ENCODE data around the gene ANKRD12. TPM values are rescaled to one million over a fixed set of nuclear protein-coding genes. Genes with fewer than 3 reads are reported as not detected.

ANKRD12 gene
- total RNA-seq, 1 donor from 2014 or later = 83.9 TPM

GRCh38 chr18:9105420-9105819 lies 31.2 kb upstream of the ANKRD12 start:
- intact Hi-C loops (cut with micrococcal nuclease) = loop anchor here (10.0 kb wide), 1 partner anchor 509 kb away; the partner anchor contains the start of gene PPP4R1

GRCh38 chr18:9106094-9106493 lies 30.5 kb upstream of the ANKRD12 start:
- intact Hi-C loops (cut with micrococcal nuclease) = loop anchor here (10.0 kb wide), 1 partner anchor 509 kb away; the partner anchor contains the start of gene PPP4R1

GRCh38 chr18:9106800-9107584 lies 29.6 kb upstream of the ANKRD12 start:
- intact Hi-C loops (cut with micrococcal nuclease) = loop anchor here (10.0 kb wide), 1 partner anchor 508 kb away; the partner anchor contains the start of gene PPP4R1

- intact Hi-C loops (cut with micrococcal nuclease) = loop anchor here (10.0 kb wide), 1 partner anchor 506 kb away; the partner anchor contains the start of gene PPP4R1
Measured at GRCh38 chr18:9108911-9109310, 27.7 kb upstream of the ANKRD12 start.

GRCh38 chr18:9109523-9109922 lies 27.1 kb upstream of the ANKRD12 start:
- intact Hi-C loops (cut with micrococcal nuclease) = loop anchor here (10.0 kb wide), 1 partner anchor 505 kb away; the partner anchor contains the start of gene PPP4R1

- intact Hi-C loops (cut with micrococcal nuclease) = no loop called here
Measured at GRCh38 chr18:9113468-9114149, 23.0 kb upstream of the ANKRD12 start.

- intact Hi-C loops (cut with micrococcal nuclease) = loop anchor here (1.0 to 5.0 kb wide), 2 partner anchors 218 to 361 kb away; partner anchors contain the start of genes RALBP1 and TWSG1
Measured at GRCh38 chr18:9115984-9116383, 20.6 kb upstream of the ANKRD12 start.

DNA sequence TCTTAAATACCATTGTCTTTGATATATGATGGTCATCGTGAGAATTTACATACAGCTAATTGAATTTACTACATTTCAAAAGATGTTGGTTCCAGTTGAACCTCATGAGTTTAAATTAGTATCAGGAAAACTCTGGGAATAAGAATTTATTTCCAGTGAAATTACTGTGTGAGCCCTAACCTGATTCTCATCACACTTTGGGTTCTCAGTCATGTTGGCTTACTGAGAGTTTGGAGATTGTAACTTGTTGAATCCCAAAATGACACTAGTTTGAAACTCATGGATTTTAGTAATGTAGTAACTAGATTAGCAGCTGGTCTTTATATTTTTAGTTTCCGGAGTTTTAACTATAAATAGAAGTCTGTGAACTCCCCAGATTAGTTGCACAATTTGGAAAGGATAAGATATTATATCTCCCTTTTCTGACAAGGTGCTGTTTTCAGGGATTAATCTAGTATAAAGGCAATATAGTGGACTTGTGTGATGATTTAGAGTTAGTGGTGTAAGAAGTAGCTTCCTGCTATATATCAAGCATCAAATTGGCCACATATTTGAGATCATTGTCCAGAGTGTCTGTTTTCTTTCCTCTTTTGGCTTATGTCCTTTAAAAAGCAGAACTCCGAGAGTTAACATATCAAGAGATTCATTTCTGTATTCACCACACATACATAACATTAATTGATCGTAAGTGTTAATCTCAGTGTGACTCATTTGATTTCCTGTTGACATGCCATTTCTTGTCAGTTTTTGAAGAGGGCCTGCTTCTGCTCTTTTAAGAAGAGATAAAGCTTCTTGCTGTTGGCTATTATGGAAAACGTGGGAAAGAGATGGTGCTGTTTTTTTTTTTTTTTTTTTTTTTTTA lies 18.4 kb upstream of the ANKRD12 start:
- intact Hi-C loops (cut with micrococcal nuclease) = loop anchor here (1.0 to 5.0 kb wide), 5 partner anchors 16 to 359 kb away; partner anchors contain the start of genes ANKRD12, NDUFV2 and RALBP1

GRCh38 chr18:9120796-9121195 lies 15.8 kb upstream of the ANKRD12 start:
- intact Hi-C loops (cut with micrococcal nuclease) = no loop called here

DNA sequence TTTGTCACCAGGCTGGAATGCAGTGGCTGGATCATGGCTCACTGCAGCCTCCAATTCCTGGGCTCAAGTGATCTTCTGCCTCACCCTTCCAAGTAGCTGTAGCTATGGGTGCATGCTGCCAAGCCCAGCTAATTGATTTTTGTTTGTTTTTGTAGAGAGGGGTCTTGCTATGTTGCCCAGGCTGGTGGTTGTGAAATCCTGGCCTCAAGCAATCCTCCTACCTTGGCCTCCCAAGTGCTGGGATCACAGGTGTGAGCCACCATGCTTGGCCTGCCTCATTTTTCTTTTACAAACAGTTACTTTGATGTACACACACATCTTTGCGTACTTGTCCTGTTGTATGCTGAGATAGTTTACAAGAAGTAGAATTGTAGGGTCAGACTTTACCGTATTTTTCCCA lies 13.1 kb upstream of the ANKRD12 start:
- intact Hi-C loops (cut with micrococcal nuclease) = no loop called here

DNA sequence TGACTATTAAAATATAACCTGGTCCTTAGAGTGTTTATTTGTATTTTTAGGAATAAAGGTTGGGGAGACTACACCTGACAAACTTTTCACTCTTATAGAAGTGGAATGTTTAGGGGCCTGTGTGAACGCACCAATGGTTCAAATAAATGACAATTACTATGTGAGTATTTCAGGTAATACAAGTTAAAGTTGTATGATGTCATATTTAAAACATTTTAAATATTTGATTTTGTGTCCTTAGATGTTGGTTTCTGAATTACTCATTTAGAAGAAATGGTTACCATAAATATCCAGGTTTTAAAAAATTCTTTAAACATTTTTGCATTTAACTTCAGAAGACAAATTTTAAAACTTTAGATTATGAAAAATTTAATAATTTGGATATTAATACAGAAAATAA lies 11.8 kb upstream of the ANKRD12 start:
- intact Hi-C loops (cut with micrococcal nuclease) = no loop called here

DNA sequence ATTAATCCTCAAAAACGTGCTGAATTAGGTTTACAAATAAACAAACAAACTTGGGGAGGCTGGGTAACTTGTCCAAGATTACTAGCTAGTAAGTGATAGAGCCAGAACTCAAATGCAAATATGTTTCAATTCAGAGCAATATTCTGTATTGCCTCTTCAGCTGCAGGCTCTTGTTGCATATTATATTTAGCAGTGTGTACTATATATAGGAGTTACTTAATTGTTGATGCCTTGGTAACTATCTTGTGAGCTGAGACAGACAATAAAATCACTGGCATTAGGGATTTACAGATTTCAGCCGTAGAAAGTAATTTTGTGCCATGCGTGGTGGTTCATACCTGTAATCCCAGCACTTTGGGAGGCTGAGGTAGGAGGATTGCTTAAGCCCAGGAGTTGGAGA lies 10.2 kb upstream of the ANKRD12 start:
- intact Hi-C loops (cut with micrococcal nuclease) = no loop called here

- intact Hi-C loops (cut with micrococcal nuclease) = no loop called here
Measured at GRCh38 chr18:9130195-9130594, 6.4 kb upstream of the ANKRD12 start.

DNA sequence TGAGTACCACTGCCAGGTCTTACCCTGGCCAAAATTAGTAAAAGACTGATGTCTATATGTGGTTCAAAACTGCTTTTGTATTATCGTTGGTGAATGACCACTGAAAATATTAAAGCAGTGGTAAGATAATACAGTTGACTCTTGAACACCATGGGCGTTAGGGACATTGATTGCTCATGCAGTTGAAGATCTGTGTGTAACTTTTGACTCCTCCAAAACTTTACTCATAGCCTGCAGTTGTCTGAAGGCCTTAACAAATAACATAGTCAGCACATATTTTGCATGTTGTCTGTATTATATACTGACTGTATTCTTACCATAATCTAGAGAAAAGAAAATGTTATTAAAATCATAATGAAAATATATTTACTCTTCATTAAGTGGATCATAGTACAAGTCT lies 5.8 kb upstream of the ANKRD12 start:
- intact Hi-C loops (cut with micrococcal nuclease) = no loop called here

DNA sequence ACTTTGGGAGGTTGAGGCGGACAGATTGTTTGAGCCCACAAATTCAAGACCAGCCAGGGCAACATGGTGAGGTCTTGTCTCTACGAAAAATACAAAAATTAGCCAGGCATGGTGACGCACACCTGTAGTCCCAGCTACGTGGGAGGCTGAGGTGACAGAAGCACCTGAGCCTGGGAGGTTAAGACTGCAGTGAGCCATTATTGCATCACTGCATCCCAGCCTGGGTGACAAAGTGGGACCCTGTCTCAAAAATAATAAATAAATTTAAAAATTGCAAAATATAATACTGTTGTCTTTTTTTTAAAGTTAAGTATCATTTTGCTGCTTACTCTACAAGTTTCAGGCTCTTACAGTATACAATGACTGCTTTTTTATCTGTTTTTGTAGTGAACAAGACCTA lies 4.0 kb upstream of the ANKRD12 start:
- intact Hi-C loops (cut with micrococcal nuclease) = no loop called here

- intact Hi-C loops (cut with micrococcal nuclease) = no loop called here
Measured at GRCh38 chr18:9133225-9133624, 3.4 kb upstream of the ANKRD12 start.

GRCh38 chr18:9135081-9135911 lies 1.3 kb upstream of the ANKRD12 start:
- intact Hi-C loops (cut with micrococcal nuclease) = loop anchor here (5.0 kb wide), 1 partner anchor 477 kb away; the partner anchor contains the start of gene PPP4R1

DNA sequence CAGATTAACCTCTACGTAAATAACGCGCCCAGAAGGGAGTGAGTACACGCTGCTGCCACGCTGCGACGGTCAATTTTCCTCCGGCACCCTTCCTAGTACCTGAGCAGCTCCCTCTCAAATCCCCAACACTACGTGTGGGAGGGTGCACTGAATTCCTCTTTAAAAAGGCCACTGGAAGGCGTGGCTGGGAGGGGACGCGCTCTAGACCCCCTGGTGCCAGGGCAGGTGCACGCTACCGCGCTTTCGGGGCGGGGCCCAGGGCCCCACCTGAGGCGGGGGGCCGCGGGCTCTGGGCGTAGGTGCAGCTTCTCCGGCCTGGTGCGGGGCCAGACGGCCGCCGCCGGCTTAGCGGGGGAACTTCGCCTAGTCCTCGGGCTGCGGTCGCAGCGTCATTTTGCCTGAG lies 668 bp upstream of the ANKRD12 start:
- intact Hi-C loops (cut with micrococcal nuclease) = loop anchor here (1.0 to 5.0 kb wide), 7 partner anchors 12 to 525 kb away; partner anchors contain the start of genes NDUFV2, PPP4R1, RALBP1 and TWSG1

- intact Hi-C loops (cut with micrococcal nuclease) = loop anchor here (1.0 to 5.0 kb wide), 4 partner anchors 64 to 778 kb away; partner anchors contain the start of gene PPP4R1
Measured at GRCh38 chr18:9137168-9138066, 836 bp downstream of the ANKRD12 start.

Data from T-helper 1 cell treated with Interleukin-12 subunit alpha and Interleukin-12 subunit beta and Interleukin-4 antibody, amounts not matched to agents 30 ng/mL and 1 ng/mL, for 36 hours (primary cell).